Small intestine (tissue), 7 donors: ENCODE data around the gene TELO2. TPM values are rescaled to one million over a fixed set of nuclear protein-coding genes. Genes with fewer than 3 reads are reported as not detected.

Experiments used
- DNase-seq, 2 donors: peaks; one replicate each; pipeline versions ENCODE4 v3.0.0 to v3.0.0-alpha.2; 2013
- FAIRE-seq: peaks from 2 replicates; lab custom pipeline; 2012; peaks lifted over from hg19 to GRCh38; lab: Jason Lieb, UNC
- H3K27ac ChIP-seq, 3 donors: one replicate each; pipeline ENCODE4 v1.5.1; 2013; ENCODE audit warnings: low read length in 2 of 3, mild to moderate bottlenecking in 2 of 3, control low read depth in 1 of 3, inconsistent platforms in 1 of 3, low read depth in 1 of 3, moderate library complexity in 1 of 3
- H3K27me3 ChIP-seq, 3 donors: one replicate each; pipeline ENCODE4 v1.6.1; 2013; ENCODE audit warnings: low read length in 3 of 3, inconsistent platforms in 1 of 3; ENCODE audit not compliant: control insufficient read depth in 3 of 3, insufficient read depth in 3 of 3
- H3K36me3 ChIP-seq, 3 donors: one replicate each; pipeline ENCODE4 v1.6.1; 2013; ENCODE audit warnings: low read length in 3 of 3, inconsistent platforms in 1 of 3, low read depth in 1 of 3, mild to moderate bottlenecking in 1 of 3, moderate library complexity in 1 of 3; ENCODE audit not compliant: control insufficient read depth in 3 of 3, insufficient read depth in 2 of 3
- H3K4me1 ChIP-seq, 3 donors: one replicate each; pipeline ENCODE4 v1.6.1; 2013; ENCODE audit warnings: low read length in 2 of 3, inconsistent platforms in 1 of 3, low read depth in 1 of 3, mild to moderate bottlenecking in 1 of 3, moderate library complexity in 1 of 3; ENCODE audit not compliant: control insufficient read depth in 3 of 3, insufficient read depth in 2 of 3
- H3K4me3 ChIP-seq, 3 donors: one replicate each; pipeline ENCODE4 v1.5.1; 2013; ENCODE audit warnings: low read length in 3 of 3, control low read depth in 1 of 3, inconsistent platforms in 1 of 3, low read depth in 1 of 3, mild to moderate bottlenecking in 1 of 3, moderate library complexity in 1 of 3
- H3K9me3 ChIP-seq, 2 donors: one replicate each; pipeline ENCODE4 v1.6.1; 2013; ENCODE audit warnings: low read depth in 1 of 2, low read length in 1 of 2; ENCODE audit not compliant: control insufficient read depth in 2 of 2, insufficient read depth in 1 of 2
- WGBS, 3 donors: extraction: QIAGEN DNeasy Blood & Tissue Kit; methylation state at CpG; one replicate each; pipeline ENCODE4 v1.1.7; 2013; 5-methylcytosine and 5-hydroxymethylcytosine counted together
- polyA plus RNA-seq, 4 donors: library from polyadenylated mRNA; stranded (reverse) in 3 of 4; unstranded in 1 of 4; fragments of 200-250 nt in 3 of 4; fragments of 120-200 nt in 1 of 4; gene quantifications; one replicate each; pipeline versions ENCODE4 v1.2.1 to v1.2.3, GENCODE V29; 2013
- donor health status: healthy with polysubstance abuse.
- donor health status: control.
- donor health status: control.
- donor health status: Bipolar disorder and iron deficiency.
- donor health status: healthy.

TELO2 gene
- polyA plus RNA-seq, 4 donors, result 41.3 to 50.3 (median 44.7) TPM

- no peak overlapping the region for H3K4me3 ChIP-seq
- H3K4me1 ChIP-seq, result no peaks in the 10 kb centered on the region
- no peak for DNase-seq
- no peaks in the 10 kb centered on the region for H3K9me3 ChIP-seq
- no peak overlapping the region for H3K27ac ChIP-seq
- no peak for FAIRE-seq
- WGBS, 3 donors, result 90 to 96% (median 91%) methylated on average over 16 of the region's 16 CpGs
- peaks cover 0 to 80% (median 0%) of the 10 kb centered on the region in 3 donors for H3K36me3 ChIP-seq
- no peaks in the 10 kb centered on the region for H3K27me3 ChIP-seq
Observed at GRCh38 chr16:1557074-1557473, 63.9 kb downstream of the TELO2 start.

GRCh38 chr16:1557576-1557975 is 64.4 kb downstream of the TELO2 start:
- H3K36me3 ChIP-seq, result peaks cover 0 to 80% (median 0%) of the 10 kb centered on the region in 3 donors
- no peaks in the 10 kb centered on the region for H3K27me3 ChIP-seq
- FAIRE-seq (no peak), DNase-seq (no peak)
- H3K9me3 ChIP-seq, result no peaks in the 10 kb centered on the region
- H3K4me3 ChIP-seq, result no peak overlapping the region
- WGBS, 3 donors, result 89 to 95% (median 91%) methylated on average over 11 of the region's 11 CpGs
- H3K4me1 ChIP-seq, result no peaks in the 10 kb centered on the region
- H3K27ac ChIP-seq, result no peak overlapping the region

GRCh38 chr16:1559446-1559975 is 66.4 kb downstream of the TELO2 start:
- Histone ChIP-seq H3K36me3 (peaks cover 0 to 84% (median 0%) of the 10 kb centered on the region in 3 donors), H3K9me3 (no peaks in the 10 kb centered on the region), H3K4me1 (no peaks in the 10 kb centered on the region), H3K4me3 (no peak overlapping the region), H3K27me3 (no peaks in the 10 kb centered on the region), H3K27ac (peak overlapping the region in 1 of 3 donors; percentile 36)
- FAIRE-seq (no peak), DNase-seq (peak in 1 of 2 donors; percentile 50)
- WGBS, 3 donors, result 79 to 93% (median 83%) methylated on average over 18 of the region's 18 CpGs

Other genes with a start within 250 kb of the TELO2 start
- gene TPSD1, start 237.3 kb upstream of the TELO2 start, polyA plus RNA-seq, result 1 to 10 TPM in 1 of 4 donors, under 1 TPM in 2, not detected in 1; 0.06 to 1.3 (median 0.81) TPM
- 100 to 1,000 TPM in 1 of 4 donors, 10 to 100 TPM in 3; 38.7 to 123 (median 64.8) TPM for gene UBE2I, start 183.7 kb upstream of the TELO2 start, polyA plus RNA-seq
- 10 to 100 TPM in 1 of 4 donors, 1 to 10 TPM in 3; 4.5 to 10.5 (median 7.0) TPM for gene BAIAP3, start 159.7 kb upstream of the TELO2 start, polyA plus RNA-seq
- gene TSR3, start 141.5 kb upstream of the TELO2 start, polyA plus RNA-seq, result 10 to 100 TPM; 38.7 to 67.8 (median 57.3) TPM
- 10 to 100 TPM; 34.3 to 84.7 (median 43.9) TPM for gene GNPTG, start 141.4 kb upstream of the TELO2 start, polyA plus RNA-seq
- 10 to 100 TPM in 1 of 4 donors, 1 to 10 TPM in 3; 1.9 to 21.1 (median 4.6) TPM for gene UNKL, start 78.7 kb upstream of the TELO2 start, polyA plus RNA-seq
- 10 to 100 TPM; 15.1 to 36.1 (median 28.2) TPM for gene UQCC4, start 72.6 kb upstream of the TELO2 start, polyA plus RNA-seq
- under 1 TPM in 2 of 4 donors, not detected in 2; 0.58 to 0.69 TPM for gene PERCC1, start 62.3 kb upstream of the TELO2 start, polyA plus RNA-seq
- 1 to 10 TPM in 2 of 4 donors, under 1 TPM in 1, not detected in 1; 0.76 to 1.4 (median 1.4) TPM for gene CCDC154, start 48.8 kb upstream of the TELO2 start, polyA plus RNA-seq
- 10 to 100 TPM; 28.4 to 88.3 (median 42.8) TPM for gene CLCN7, start 18.3 kb upstream of the TELO2 start, polyA plus RNA-seq
- gene PTX4, start 4.4 kb upstream of the TELO2 start, polyA plus RNA-seq, result under 1 TPM in 2 of 4 donors, not detected in 2; 0.04 to 0.07 TPM
- 10 to 100 TPM in 1 of 4 donors, 1 to 10 TPM in 3; 1.6 to 23.8 (median 7.0) TPM for gene TMEM204, start 40.3 kb downstream of the TELO2 start, polyA plus RNA-seq
- 10 to 100 TPM in 1 of 4 donors, 1 to 10 TPM in 3; 2.2 to 13.2 (median 4.8) TPM for gene IFT140, start 118.7 kb downstream of the TELO2 start, polyA plus RNA-seq
- gene CRAMP1, start 119.0 kb downstream of the TELO2 start, polyA plus RNA-seq, result 10 to 100 TPM in 1 of 4 donors, 1 to 10 TPM in 3; 2.4 to 18.3 (median 8.3) TPM
- gene JPT2, start 184.9 kb downstream of the TELO2 start, polyA plus RNA-seq, result 10 to 100 TPM; 17.0 to 52.4 (median 36.3) TPM
- 10 to 100 TPM; 26.2 to 60.1 (median 39.6) TPM for gene MAPK8IP3, start 212.8 kb downstream of the TELO2 start, polyA plus RNA-seq